Measurements from ENCODE around the gene POLR2M. TPM values are rescaled to one million over a fixed set of nuclear protein-coding genes. Genes with fewer than 3 reads are reported as not detected.

Gene POLR2M
- total RNA-seq, 2 donors from 2014 or later = 14.5 to 22.6 TPM

GRCh38 chr15:57751177-57751800 lies 44.8 kb downstream of the POLR2M start:
- DNase-seq = no peak
- no peak for ATAC-seq
- H3K27ac ChIP-seq = no peak overlapping the region
- H3K4me1 ChIP-seq = no peaks in the 10 kb centered on the region
- intact Hi-C loops (cut with DNase I) = no loop called here
- no peaks in the 10 kb centered on the region for H3K9me3 ChIP-seq
- H3K36me3 ChIP-seq (replicated peaks in 1 of 2; ENCODE audit: insufficient read depth in 1 of 2, low read depth in 2 of 2) = no peaks in the 10 kb centered on the region
- no peaks in the 10 kb centered on the region for H3K27me3 ChIP-seq
- H3K4me3 ChIP-seq = no peak overlapping the region
- WGBS, 2 donors = 33 to 39% methylated on average over 3 of the region's 3 CpGs
- TF ChIP-seq CTCF (IDR thresholded peaks at IDR 0.05) = peak in 3 of 7 experiments; percentile 25 to 36 (median 27)
- TF ChIP-seq POLR2A (IDR thresholded peaks at IDR 0.05) = no peak

GRCh38 chr15:57752436-57752835 lies 45.9 kb downstream of the POLR2M start:
- intact Hi-C loops (cut with DNase I) = no loop called here
- Histone ChIP-seq H3K4me1 (no peaks in the 10 kb centered on the region), H3K4me3 (no peak overlapping the region), H3K9me3 (no peaks in the 10 kb centered on the region), H3K27ac (no peak overlapping the region), H3K36me3 (replicated peaks in 1 of 2; ENCODE audit: insufficient read depth in 1 of 2, low read depth in 2 of 2) (no peaks in the 10 kb centered on the region), H3K27me3 (no peaks in the 10 kb centered on the region)
- TF ChIP-seq CTCF (IDR thresholded peaks at IDR 0.05) = no peak
- no peak for TF ChIP-seq POLR2A (IDR thresholded peaks at IDR 0.05)
- peak in 2 of 4 donors; percentile 9 to 23 for DNase-seq
- WGBS, 2 donors = 72 to 85% methylated on average over 9 of the region's 9 CpGs
- no peak for ATAC-seq

DNA sequence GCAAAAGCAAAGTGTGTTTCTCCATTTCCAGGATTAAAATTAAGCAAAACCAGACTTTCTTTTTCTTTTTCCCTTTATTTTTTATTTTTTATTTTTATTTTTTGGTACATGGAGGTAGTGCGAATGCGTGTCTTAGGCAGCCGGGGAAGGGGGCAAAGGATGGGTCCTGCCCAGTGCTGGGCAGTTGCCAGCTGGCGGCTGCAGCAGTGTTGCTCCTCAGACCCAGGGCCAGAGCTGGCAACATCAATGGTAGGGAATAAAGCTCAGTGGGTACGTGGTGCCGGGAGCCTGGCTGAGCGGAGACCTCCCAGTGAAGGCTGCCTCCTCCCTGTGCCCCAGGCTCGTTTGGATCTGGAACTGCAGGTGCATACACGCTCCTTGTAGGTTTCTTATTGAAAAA lies 46.3 kb downstream of the POLR2M start:
- H3K27ac ChIP-seq = no peak overlapping the region
- no peak overlapping the region for H3K4me3 ChIP-seq
- ATAC-seq (no peak), DNase-seq (no peak)
- WGBS, 2 donors = 90% methylated on average over 9 of the region's 9 CpGs
- no peaks in the 10 kb centered on the region for H3K36me3 ChIP-seq (replicated peaks in 1 of 2; ENCODE audit: insufficient read depth in 1 of 2, low read depth in 2 of 2)
- no peaks in the 10 kb centered on the region for H3K27me3 ChIP-seq
- H3K9me3 ChIP-seq = no peaks in the 10 kb centered on the region
- TF ChIP-seq CTCF (IDR thresholded peaks at IDR 0.05) (no peak), POLR2A (IDR thresholded peaks at IDR 0.05) (no peak)
- intact Hi-C loops (cut with DNase I) = no loop called here
- no peaks in the 10 kb centered on the region for H3K4me1 ChIP-seq

DNA sequence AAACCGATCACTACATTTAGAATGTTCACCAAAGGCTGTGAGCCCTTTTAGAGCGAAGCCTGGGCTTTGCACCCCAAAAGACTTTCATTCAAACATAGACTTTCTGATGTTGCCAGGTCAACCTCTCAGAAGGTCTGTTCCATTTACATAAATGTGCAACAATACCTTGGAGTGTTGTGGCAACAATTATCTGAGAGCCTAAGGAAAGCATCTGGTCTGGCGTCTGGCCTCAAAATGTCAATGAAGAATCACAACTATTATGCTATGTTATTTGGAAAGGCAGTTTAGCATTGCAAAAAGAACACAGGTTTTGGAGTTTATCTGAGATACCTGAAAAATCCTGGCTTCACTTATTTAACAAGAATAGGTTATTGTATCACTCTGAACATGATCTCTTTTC lies 50.0 kb downstream of the POLR2M start:
- intact Hi-C loops (cut with DNase I) = no loop called here
- no peaks in the 10 kb centered on the region for H3K4me1 ChIP-seq
- no peaks in the 10 kb centered on the region for H3K36me3 ChIP-seq (replicated peaks in 1 of 2; ENCODE audit: insufficient read depth in 1 of 2, low read depth in 2 of 2)
- WGBS, 2 donors = 95% methylated on average over 3 of the region's 3 CpGs
- H3K9me3 ChIP-seq = no peaks in the 10 kb centered on the region
- ATAC-seq (no peak), DNase-seq (no peak)
- H3K27me3 ChIP-seq = no peaks in the 10 kb centered on the region
- TF ChIP-seq POLR2A (IDR thresholded peaks at IDR 0.05) = no peak
- no peak for TF ChIP-seq CTCF (IDR thresholded peaks at IDR 0.05)
- H3K4me3 ChIP-seq = no peak overlapping the region
- H3K27ac ChIP-seq = no peak overlapping the region

DNA sequence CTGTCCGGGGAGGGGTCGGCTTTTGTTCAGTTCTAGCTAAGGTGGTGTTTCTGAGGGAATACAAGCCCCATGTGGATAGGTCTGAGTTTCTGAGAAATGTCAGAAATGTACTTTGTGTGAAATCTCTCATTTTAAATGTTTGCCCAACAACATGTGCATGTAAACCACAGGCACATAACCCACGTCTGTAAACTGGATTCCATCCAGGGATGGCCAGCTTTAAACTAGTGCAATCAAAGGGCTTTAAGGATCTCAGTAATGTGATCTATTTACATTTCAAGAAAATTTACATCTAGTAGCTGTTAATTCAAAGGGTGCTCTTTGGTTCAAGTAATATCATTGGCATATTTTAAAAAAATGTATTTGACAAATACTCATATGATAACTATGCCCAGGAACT lies 52.0 kb downstream of the POLR2M start:
- H3K27ac ChIP-seq = no peak overlapping the region
- H3K36me3 ChIP-seq (replicated peaks in 1 of 2; ENCODE audit: insufficient read depth in 1 of 2, low read depth in 2 of 2) = no peaks in the 10 kb centered on the region
- H3K4me1 ChIP-seq = no peaks in the 10 kb centered on the region
- H3K9me3 ChIP-seq = no peaks in the 10 kb centered on the region
- DNase-seq (no peak), ATAC-seq (no peak)
- no peak overlapping the region for H3K4me3 ChIP-seq
- TF ChIP-seq POLR2A (IDR thresholded peaks at IDR 0.05) (no peak), CTCF (IDR thresholded peaks at IDR 0.05) (no peak)
- no peaks in the 10 kb centered on the region for H3K27me3 ChIP-seq
- WGBS, 2 donors = 72 to 79% methylated on average over 3 of the region's 3 CpGs
- intact Hi-C loops (cut with DNase I) = no loop called here
